ENCODE measurements around the gene MSL1. TPM values are rescaled to one million over a fixed set of nuclear protein-coding genes. Genes with fewer than 3 reads are reported as not detected.
A peak's percentile ranks its signal among the peaks of the same experiment; 100 is the strongest.

MSL1 gene
- total and polyA plus RNA-seq, 2 of the 13 experiments (the other 11 are each of a cell fraction or from before 2014, with no cell fraction given), result 63.8 to 88.5 TPM

DNA sequence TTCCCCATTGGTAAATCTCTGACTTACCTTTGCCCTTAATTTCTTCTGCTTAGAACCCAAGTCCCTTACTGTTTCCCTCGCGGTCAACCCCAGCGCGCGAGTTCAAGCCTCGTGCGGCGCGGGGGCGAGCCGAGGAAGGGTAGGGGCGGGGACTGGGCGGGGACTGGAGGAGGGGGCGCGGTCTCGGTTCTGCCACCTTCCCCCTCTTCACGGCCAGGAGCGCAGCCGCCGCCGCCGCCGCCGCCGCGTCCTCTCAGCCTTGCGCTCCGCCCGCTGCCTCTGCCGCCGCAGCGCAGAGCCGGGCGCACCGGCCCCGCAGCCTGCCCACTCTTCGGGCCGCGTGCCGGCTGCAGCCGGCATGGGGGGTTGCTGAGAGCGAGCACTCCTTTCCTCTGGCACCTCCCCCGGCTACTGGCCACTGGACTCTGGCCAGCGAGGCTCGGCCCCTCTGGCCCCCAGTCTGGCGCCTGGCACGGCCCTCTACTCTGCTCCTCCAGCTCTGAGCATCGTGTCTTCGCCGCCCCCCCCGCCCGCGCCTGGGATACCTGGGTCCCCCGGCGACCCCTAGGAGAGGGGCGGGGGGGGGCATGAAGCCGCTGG, 55.6 kb downstream of the MSL1 start, which contains the start of gene RAPGEFL1:
Gene RAPGEFL1, plus strand, starts transcription at position 196 of the 600 bp plus-strand sequence. Its CDS starts 392 bp downstream, at position 588.
- intact Hi-C loops (cut with micrococcal nuclease; ENCODE audit: unreplicated experiment) (no loop called here), in situ Hi-C loops (cut with HindIII; ENCODE audit: extremely low pct_ligation_motif_present, low pct_unique_long_range_greater_than_20kb) (no loop called here)
- H3K36me3 ChIP-seq (replicated peaks in 1 of 2; ENCODE audit: control insufficient read depth in 1 of 2, insufficient read depth in 2 of 2, low read length in 2 of 2), result peaks cover 13 to 23% of the 10 kb centered on the region in 2 experiments; a peak in 4 of 5 replicates
- H3K27ac ChIP-seq (ENCODE audit: extremely low read length, insufficient read depth, low read length), result no peak within 1 kb of the TSS
- no peak within 1 kb of the TSS for H3K4me2 ChIP-seq (ENCODE audit: low read depth, low read length)
- POLR2A ChIA-PET, result no interaction called here
- CTCF ChIA-PET (ENCODE audit: low intra/inter-chr PET ratio, low total read pairs), result no interaction called here
- BruUV-seq (replicated peaks), result no TSS peak
- no peak within 1 kb of the TSS for H3K4me3 ChIP-seq (replicated peaks in 1 of 3; ENCODE audit: insufficient read depth in 1 of 3, low read depth in 2 of 3, low read length in 3 of 3)
- TF ChIP-seq AGO2 (optimal IDR thresholded peaks at IDR 0.05; ENCODE audit: low read depth, low read length) (peak; percentile 74), TOE1 (CRISPR knock-in tag; IDR thresholded peaks at IDR 0.05) (no peak), CCDC6 (CRISPR knock-in tag; IDR thresholded peaks at IDR 0.05) (no peak), RBAK (CRISPR knock-in tag; IDR thresholded peaks at IDR 0.05) (no peak)
- no peak for DNase-seq (ENCODE audit: low spot score)
- ATAC-seq, result no peak
- H3K79me2 ChIP-seq (ENCODE audit: insufficient read depth, low read length), result no peaks in the 10 kb centered on the region
- no peak within 1 kb of the TSS for H3K9ac ChIP-seq (ENCODE audit: insufficient read depth, low read depth, low read length)
- no peaks in the 10 kb centered on the region for H3K27me3 ChIP-seq (ENCODE audit: control insufficient read depth in 1 of 2, insufficient read depth in 2 of 2, low read length in 2 of 2)
- no peaks in the 10 kb centered on the region for H3K9me3 ChIP-seq (ENCODE audit: low read length)
- H2AFZ ChIP-seq (ENCODE audit: low read length), result no peak within 1 kb of the TSS
- no peaks in the 10 kb centered on the region for H4K20me1 ChIP-seq (ENCODE audit: insufficient read depth, low read length)
- 97% methylated on average over 57 of the region's 57 CpGs for WGBS (ENCODE audit: low lambda C conversion rate)
- peaks cover 30% of the 10 kb centered on the region for H3K4me1 ChIP-seq (ENCODE audit: insufficient read depth, low read length)
- FAIRE-seq, result no peak

DNA sequence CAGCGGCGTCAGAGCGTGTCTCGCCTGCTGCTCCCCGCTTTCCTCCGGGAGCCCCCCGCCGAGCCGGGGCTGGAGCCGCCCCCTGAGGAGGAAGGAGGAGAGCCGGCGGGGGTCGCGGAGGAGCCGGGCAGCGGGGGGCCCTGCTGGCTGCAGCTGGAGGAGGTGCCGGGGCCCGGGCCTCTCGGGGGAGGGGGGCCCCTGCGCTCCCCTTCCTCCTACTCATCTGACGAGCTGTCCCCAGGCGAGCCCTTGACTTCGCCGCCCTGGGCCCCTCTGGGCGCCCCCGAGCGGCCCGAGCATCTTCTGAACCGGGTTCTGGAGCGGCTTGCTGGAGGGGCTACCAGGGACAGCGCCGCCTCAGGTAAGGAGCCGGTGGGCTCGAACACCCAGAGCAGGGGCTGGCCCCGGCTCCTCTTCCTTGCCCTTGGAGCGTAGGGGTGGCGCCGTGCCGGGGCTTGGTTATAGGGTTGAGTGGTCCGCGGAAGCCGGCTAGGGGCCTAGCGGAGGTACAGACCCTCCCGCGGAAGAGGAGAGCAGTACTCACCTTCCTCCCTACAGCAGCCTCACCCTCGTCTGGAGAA, 56.3 kb downstream of the MSL1 start:
- 95% methylated on average over 41 of the region's 46 CpGs for WGBS (ENCODE audit: low lambda C conversion rate)
- no peak overlapping the region for H3K27ac ChIP-seq (ENCODE audit: extremely low read length, insufficient read depth, low read length)
- H3K27me3 ChIP-seq (ENCODE audit: control insufficient read depth in 1 of 2, insufficient read depth in 2 of 2, low read length in 2 of 2), result no peaks in the 10 kb centered on the region
- H3K4me1 ChIP-seq (ENCODE audit: insufficient read depth, low read length), result peaks cover 22% of the 10 kb centered on the region
- no peak overlapping the region for H3K4me3 ChIP-seq (replicated peaks in 1 of 3; ENCODE audit: insufficient read depth in 1 of 3, low read depth in 2 of 3, low read length in 3 of 3)
- no peak overlapping the region for H3K4me2 ChIP-seq (ENCODE audit: low read depth, low read length)
- ChIA-PET CTCF (ENCODE audit: low intra/inter-chr PET ratio, low total read pairs) (no interaction called here), POLR2A (no interaction called here)
- H4K20me1 ChIP-seq (ENCODE audit: insufficient read depth, low read length), result no peaks in the 10 kb centered on the region
- no peak overlapping the region for H2AFZ ChIP-seq (ENCODE audit: low read length)
- no peaks in the 10 kb centered on the region for H3K9me3 ChIP-seq (ENCODE audit: low read length)
- no peaks in the 10 kb centered on the region for H3K79me2 ChIP-seq (ENCODE audit: insufficient read depth, low read length)
- peaks cover 13 to 22% of the 10 kb centered on the region in 2 experiments; a peak in 4 of 5 replicates for H3K36me3 ChIP-seq (replicated peaks in 1 of 2; ENCODE audit: control insufficient read depth in 1 of 2, insufficient read depth in 2 of 2, low read length in 2 of 2)
- FAIRE-seq (no peak), DNase-seq (ENCODE audit: low spot score) (no peak), ATAC-seq (no peak)
- BruUV-seq (replicated peaks), result no TSS peak
- intact Hi-C loops (cut with micrococcal nuclease; ENCODE audit: unreplicated experiment), result no loop called here
- TF ChIP-seq ZFP62 (CRISPR knock-in tag; IDR thresholded peaks at IDR 0.05), result no peak
- no peak for TF ChIP-seq ZNF432 (CRISPR knock-in tag; IDR thresholded peaks at IDR 0.05; ENCODE audit: borderline replicate concordance)
- no peak for TF ChIP-seq ZNF264 (CRISPR knock-in tag; IDR thresholded peaks at IDR 0.05)
- TF ChIP-seq, protein P1, sequence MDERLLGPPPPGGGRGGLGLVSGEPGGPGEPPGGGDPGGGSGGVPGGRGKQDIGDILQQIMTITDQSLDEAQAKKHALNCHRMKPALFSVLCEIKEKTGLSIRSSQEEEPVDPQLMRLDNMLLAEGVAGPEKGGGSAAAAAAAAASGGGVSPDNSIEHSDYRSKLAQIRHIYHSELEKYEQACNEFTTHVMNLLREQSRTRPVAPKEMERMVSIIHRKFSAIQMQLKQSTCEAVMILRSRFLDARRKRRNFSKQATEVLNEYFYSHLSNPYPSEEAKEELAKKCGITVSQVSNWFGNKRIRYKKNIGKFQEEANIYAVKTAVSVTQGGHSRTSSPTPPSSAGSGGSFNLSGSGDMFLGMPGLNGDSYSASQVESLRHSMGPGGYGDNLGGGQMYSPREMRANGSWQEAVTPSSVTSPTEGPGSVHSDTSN (CRISPR knock-in tag; IDR thresholded peaks at IDR 0.05), result no peak
- no peak for TF ChIP-seq ELF4 (CRISPR knock-in tag; IDR thresholded peaks at IDR 0.05; ENCODE audit: borderline replicate concordance)
- TF ChIP-seq, protein P2, sequence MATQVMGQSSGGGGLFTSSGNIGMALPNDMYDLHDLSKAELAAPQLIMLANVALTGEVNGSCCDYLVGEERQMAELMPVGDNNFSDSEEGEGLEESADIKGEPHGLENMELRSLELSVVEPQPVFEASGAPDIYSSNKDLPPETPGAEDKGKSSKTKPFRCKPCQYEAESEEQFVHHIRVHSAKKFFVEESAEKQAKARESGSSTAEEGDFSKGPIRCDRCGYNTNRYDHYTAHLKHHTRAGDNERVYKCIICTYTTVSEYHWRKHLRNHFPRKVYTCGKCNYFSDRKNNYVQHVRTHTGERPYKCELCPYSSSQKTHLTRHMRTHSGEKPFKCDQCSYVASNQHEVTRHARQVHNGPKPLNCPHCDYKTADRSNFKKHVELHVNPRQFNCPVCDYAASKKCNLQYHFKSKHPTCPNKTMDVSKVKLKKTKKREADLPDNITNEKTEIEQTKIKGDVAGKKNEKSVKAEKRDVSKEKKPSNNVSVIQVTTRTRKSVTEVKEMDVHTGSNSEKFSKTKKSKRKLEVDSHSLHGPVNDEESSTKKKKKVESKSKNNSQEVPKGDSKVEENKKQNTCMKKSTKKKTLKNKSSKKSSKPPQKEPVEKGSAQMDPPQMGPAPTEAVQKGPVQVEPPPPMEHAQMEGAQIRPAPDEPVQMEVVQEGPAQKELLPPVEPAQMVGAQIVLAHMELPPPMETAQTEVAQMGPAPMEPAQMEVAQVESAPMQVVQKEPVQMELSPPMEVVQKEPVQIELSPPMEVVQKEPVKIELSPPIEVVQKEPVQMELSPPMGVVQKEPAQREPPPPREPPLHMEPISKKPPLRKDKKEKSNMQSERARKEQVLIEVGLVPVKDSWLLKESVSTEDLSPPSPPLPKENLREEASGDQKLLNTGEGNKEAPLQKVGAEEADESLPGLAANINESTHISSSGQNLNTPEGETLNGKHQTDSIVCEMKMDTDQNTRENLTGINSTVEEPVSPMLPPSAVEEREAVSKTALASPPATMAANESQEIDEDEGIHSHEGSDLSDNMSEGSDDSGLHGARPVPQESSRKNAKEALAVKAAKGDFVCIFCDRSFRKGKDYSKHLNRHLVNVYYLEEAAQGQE (IDR thresholded peaks at IDR 0.05; ENCODE audit: borderline replicate concordance in 1 of 2, low read depth in 1 of 2, low read length in 2 of 2), result no peak
- TF ChIP-seq TCF7L2 (IDR thresholded peaks at IDR 0.05; ENCODE audit: low read depth, low read length), result no peak
- TF ChIP-seq ZNF136 (CRISPR knock-in tag; IDR thresholded peaks at IDR 0.05; ENCODE audit: low read depth), result no peak
- TF ChIP-seq ZNF431 (CRISPR knock-in tag; IDR thresholded peaks at IDR 0.05; ENCODE audit: borderline replicate concordance, low read depth), result no peak
- H3K9ac ChIP-seq (ENCODE audit: insufficient read depth, low read depth, low read length), result no peak overlapping the region
- in situ Hi-C loops (cut with HindIII; ENCODE audit: extremely low pct_ligation_motif_present, low pct_unique_long_range_greater_than_20kb), result no loop called here
